GM19455 (cell line): ENCODE data around the gene ABCA9.

Experiments used
- ATAC-seq: cut with Tn5 transposase; IDR thresholded peaks from one replicate; pipeline ENCODE4 v1.9.1; 2021; ENCODE audit not compliant: unreplicated experiment

The ABCA9 gene

DNA sequence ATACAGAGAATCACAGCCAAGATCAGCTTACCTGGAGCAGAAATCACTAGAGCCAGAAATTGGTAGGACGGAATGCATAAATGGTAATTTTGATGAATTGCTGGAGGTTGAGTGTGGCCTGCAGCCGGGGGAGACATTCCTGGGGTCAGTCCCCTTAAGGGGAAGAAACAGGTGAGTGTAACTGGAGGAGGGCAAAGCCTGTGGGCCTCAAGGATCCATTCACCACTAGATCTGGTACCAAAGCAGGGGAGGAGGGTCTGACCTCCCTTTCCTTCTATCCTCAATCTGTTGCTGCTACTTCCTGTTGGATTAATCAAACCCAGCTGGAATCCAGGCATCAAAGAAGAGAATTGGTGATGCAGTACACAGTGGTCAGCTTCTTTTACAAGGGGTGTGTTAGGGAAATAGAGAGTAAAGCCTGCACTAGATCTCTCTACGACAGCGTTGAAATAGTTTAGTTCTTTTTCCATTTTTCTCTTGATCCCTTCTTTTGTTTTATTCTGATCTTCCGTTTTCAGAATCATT lies 8.6 kb upstream of the ABCA9 start:
- no peak for ATAC-seq

DNA sequence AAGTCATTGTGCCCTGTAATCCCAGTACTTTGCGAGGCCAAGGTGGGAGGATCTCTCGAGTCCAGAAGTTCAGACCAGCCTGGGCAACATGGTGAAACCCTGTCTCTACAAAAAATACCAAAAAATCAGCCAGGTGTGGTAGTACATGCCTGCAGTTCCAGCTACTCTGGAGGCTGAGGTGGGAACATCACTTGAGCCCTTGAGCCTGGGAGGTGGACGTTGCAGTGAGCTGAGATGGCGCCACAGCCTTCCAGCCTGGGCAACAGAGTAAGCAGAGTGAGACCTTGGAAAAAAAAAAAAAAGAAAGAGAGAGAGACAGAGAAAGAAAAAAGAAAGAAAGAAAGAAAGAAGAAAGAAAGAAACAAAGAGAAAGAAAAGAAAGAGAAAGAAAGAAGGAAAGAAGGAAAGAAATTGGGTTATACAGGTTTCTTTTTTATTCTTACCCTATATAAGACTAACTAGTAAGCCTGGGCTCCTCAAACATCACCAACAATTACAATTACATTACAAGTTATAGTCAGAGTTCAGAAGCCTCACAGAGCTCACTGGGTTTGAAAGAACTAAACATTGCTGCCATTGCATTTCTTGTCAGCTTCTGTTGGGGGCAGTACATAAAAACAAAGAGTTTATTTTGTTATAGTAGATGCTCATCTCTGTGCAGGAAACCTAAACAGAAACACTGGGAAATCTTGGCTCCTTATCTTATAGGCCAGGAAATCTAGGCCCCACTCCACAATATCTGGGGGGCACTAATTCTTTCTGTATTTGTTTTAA lies 6.7 kb upstream of the ABCA9 start:
- ATAC-seq: no peak

DNA sequence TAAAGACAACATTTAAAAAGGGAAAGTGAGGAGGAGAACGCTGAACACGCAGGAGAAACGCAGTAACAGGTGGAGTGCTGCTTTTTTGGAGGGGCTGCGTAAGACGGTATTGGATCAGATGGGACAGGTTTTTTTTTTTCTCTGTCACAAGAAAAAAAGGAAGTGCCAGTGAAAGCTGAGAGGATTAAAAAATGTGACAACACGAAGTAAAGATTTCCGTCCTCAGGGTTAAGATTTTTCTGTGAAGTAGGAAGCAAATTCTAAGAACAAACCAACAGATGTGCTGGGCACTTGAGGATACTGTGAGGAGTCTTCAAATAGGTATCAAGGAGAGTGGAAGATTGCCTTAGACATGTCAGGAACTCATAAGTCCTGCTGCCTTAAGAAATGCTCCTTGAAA lies 5.8 kb upstream of the ABCA9 start:
- ATAC-seq: no peak

DNA sequence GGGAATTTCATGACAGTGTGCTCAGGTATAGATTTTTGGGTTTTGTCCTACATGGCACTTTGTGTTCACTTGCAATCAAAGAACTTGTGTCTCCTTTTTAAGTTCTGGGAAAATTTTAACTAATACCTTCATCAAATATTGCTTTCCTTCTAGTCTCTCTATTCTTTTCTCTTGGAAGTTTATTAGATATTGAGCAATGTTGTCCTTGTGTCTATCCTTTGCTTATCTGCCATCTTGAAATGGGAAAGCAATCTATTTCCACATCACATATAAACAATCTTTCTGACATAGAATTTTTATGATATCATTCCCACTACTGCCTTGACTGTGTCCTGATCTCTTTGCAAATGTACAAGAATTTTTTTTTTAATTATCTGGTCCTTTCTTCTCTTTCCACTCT lies 4.4 kb upstream of the ABCA9 start:
- no peak for ATAC-seq

DNA sequence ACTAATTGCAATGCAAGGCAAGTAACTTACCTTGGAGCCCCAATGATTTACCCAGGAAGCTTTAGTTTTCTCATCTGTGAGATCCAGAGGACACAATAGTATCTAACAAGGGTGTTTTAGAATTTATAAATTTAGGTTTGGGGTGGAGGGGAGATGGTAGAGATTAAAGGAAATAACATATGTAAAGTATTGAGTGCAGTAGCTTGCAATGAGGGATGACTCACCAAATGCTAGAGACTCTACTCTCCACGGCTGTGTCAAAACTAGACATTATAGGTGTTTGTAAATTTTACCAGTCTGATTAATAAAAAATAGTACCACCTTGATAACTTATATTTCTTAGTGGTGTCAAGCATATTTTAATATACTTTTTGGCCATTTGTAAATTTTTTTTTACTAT lies 3.7 kb upstream of the ABCA9 start:
- no peak for ATAC-seq

DNA sequence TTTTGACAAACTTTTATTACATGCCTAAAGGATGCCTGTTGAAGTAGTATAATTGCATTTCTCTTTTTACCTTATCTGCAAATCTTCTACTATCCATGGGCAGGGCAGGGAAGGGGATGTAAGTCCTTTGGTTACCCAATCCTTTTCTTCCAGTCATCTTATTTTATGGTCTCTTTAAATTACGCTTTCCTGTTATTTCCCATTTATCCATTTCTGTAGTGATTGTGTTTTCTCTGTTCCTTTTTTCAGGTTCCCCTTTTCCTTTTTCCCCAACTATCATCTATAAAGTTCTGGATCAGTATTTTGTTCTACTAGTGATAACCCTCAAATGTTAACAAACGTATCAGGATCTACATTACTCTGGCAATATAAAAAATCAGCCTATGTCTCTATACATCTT lies 3.3 kb upstream of the ABCA9 start:
- ATAC-seq: no peak

DNA sequence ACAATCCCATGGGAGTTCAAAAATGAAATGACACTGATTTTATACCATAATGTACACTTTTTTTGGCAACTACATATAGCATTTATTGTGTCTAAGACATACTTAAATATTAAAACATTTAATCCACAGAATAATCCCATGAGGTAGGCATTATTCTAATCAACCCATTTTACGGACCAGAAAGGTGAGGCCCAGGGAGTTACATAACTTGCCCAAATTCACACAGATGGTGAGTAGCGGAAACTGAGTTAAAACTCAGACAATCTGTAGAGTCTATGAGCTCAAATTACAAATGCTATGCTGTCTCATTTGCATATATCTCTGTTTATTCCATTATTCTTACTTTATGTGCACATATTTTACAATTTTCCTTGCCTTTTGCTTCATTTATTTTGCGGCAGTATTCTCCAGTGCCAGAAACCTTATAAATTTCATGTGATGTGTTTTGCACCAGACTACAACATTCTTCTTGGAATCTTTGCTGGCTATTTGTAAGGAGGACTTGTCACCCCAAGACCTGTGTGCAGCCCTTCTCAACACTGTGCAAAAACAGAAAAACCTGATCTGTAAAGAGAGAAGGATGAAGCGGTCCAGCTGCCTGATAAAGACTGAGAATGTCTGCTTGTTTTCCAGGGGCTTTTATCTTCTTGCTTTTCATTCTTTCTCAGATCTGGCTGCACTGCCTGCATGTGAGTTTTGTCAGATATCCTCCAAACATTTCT lies 2.3 kb upstream of the ABCA9 start:
- ATAC-seq: no peak

DNA sequence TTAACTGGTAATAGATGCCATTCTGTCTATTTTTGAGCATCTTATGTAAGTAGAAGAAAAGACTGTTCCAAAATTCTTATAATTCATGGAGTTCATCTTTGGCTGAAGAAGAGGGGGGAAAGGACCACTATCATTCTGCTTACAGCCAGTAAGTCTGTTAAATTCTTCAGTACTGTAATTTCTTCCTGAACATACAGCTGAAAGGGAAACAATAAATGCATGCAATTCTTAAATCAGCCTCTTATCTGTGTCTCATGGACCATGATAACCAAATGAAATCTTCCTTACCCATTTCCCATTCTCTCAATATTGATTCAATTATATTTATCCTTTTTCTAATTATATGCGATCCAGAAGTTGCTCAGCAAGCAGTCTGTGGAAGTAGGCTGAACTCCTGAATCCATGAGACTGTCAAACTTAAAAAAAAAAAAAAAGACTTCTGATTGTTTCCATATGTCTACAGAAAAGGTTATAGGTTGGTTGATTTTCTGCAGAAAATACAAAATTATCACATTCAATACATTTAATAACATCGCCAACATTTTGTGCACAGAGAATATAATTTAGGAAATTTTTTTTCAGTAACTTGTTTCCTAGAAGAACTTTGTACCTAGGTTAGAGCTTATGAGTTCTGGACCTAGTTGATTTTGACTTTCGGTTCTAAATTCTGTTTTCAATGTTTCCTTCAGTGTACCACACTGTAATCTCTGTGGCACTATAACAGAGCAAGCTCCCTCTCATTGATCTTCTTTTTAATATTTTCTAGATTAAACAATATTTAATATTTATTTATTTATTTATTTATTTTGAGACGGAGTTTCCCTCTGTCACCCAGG lies 1.2 kb upstream of the ABCA9 start:
- ATAC-seq: no peak

DNA sequence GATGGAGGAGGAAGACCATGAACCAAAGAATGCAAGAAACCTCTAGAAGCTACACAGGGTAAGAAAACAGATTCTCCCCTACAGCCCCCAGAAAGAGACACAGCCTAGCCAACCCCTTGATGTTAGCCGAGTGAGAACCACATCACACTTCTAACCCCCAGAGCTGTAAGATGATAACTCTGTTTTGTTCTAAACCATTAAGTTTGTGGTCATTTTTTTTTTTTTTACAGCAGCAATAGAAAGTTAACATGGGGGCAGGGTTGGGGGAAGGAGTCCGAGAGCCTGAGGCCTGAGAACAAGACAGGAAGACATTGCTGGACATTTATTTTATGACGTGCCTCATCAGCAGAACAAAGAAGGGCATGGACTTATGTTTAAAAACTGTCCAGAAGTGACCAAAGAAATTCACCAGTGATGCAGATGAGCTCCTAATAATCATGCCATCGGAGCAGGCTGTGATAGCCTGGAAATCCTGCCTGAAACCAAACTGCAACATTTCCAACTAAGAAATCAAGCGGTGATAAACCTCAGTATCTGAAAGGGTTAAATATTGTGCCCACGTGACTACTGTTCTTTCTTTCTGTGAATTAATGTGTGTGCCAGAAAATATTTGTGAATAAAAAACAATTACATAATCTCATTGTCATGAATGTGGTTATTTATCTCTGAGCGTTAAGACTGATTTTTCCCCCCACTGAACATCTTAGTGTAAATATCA lies 1.1 kb downstream of the ABCA9 start:
- ATAC-seq: no peak

DNA sequence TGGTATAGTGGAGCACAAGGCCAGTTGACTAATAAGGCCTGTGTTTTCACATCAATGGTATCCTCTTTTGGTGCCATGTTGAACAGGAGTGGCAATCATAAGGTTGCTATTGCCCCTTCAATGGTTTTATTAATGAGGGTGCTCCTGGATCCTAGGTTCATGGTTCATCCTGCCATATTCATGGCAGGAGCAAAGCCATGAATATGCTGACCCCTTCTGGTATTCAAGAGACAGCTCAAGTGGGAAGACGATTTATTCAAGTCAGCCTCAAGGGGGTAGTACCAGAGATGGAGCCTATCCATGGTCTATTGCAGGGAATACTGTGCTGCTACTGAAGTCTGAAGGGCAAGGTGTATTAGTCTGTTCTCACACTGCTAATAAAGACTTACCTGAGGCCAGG lies 2.6 kb downstream of the ABCA9 start:
- ATAC-seq: no peak

DNA sequence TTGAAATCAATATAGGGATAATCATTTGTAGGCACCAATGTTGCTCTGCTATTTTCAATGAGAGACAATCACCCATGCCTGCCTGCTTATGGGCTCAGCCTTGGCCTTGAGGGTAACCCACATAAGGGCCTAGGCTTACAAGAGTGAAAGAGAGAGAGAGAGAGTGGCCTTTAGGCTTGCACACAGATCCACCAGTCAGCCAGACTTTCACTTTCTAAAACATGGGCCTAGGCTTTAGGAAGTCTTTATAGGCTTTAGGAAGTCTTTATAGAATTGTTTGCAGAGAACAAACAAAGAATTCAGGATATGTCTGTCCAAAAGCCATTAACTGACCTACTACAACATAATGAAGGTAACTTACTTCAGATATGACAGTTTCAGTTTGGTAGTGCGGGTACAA lies 3.4 kb downstream of the ABCA9 start:
- no peak for ATAC-seq

DNA sequence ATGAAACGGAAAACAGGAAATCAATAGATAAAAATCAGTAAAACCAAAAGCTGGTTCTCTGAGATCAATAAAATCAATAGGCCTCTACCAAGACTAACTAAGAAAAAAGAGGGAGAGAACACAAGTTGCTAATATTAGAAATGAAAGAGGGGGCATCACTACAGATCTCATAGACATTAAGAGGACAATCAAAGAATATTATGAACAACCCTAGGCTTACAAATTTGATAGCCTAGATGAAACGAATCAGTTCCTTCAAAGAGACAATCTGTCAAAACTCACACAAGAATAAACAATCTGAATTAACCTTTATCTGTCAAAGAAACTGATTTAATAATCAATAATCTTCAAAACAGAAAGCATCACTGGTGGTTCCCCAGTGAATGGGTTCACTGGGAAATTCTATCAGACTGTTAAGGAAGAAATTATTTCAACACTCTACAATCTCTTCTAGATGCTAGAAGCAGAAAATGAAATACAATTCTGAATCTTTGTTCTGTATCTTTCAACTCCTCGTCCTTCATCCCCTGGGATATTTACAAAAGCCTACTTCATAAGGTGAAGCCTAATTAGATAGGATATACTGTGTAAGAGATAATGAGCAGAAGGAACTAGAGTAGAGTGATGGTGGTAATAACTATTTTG lies 4.4 kb downstream of the ABCA9 start:
- ATAC-seq: no peak

DNA sequence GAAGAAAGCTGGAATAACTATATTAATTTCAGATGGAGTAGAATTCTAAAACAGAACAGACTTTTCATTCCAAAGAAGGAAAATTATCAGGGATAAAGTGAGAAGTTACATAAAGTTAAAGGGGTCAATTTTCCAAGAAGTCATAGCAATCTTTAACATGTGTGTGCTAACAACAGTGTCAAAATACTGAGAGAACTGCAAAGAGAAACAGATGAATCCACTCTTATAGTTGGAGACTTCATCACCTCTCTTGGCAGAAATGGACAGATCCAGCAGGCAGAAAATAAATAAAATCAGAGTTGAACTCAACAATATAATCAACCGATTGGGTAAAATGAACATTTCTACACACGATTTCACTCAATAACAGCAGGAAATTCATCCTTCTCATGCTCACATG lies 5.4 kb downstream of the ABCA9 start:
- ATAC-seq: no peak

DNA sequence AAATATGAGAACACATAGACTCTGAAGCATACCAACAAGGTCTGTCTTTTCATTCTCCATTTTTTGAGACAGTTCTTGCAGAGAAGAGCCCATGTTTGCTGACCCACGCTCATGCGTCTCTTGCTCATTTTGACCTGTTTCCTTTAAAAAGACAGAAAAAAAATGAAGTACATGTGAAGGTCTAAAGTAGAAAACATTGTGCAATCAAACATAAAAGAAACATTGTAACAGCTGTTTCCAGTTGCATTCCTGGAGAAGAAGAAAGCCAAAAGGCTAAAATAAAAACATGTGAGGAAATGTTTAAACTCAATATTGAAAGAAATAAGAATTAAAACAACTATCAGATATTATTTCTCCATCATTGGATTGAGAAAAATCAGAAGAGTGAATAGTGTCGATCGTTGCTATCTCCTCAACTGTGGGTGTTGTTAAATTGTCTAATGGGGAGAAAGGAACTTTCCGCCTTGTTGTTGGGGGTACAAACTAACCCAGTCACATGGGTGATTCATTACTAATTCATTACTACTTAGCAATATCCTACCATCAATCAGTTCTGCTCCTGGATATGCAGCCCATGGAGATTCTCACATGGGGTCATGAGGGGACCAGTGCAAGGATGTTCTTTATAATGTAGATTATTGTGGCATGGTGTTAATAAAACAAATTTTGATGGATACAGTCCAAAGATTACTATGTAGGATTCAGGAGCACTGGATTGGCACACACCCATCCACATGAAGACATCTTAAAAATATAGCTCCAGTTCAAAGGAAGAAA lies 9.5 kb downstream of the ABCA9 start:
- ATAC-seq: no peak

DNA sequence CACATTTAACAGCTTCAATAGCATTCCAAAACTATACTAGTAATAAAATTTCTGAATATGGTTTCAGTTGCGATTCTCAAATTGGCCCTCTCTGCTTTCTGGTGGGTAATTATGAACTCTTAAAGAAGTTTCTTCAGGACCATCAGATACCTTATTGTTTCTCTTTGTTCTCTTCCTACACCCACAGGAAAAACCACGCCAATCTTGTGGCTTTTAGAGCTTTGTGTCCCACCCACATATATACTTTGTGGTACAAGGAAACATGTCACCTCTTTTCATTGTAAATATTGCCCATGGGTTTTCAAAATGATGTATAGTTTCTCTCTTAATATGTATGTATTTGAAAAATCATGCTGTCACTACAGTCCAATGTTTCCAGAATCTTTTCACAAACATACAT lies 12.1 kb downstream of the ABCA9 start:
- no peak for ATAC-seq

DNA sequence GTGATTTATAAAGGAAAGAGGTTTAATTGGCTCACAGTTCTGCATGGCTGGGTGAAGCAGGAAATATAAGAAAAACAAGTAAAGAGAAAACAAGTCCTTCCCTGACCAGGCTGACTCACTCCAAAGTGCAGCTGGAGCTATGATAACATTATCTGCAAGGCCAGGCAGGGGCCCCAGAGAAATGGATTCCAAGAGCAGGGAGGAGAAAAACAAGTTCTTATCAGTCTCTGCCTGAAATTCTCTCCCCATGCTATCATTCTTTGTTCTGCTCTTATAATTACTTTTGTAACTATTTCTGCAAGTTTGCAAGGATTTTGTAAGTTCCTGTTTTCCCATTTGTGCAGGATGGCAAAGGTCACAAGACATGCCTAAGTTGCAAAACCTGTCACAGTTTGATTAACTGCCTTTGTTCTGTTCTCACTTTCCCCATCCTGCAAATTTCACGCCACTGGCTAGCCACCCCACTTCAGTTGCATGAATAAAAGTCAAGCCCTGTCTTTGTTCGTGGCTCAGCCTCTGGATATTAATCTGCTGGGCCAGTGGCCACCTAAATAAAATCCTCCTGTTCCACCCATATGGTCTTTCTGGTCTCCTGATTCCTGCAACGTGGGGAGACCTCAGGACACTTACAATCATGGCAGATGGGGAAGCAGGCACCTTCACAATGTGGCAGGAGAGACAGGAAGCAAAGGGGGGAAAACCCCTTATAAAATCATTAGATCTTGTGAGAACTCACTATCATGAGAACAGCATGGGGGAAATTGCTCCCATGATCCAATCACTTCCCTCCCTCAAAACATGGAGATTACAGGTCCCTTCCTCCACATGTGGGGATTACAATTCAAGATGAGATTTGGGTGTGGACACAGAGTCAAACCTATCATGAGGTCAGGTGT lies 13.1 kb downstream of the ABCA9 start:
- no peak for ATAC-seq

DNA sequence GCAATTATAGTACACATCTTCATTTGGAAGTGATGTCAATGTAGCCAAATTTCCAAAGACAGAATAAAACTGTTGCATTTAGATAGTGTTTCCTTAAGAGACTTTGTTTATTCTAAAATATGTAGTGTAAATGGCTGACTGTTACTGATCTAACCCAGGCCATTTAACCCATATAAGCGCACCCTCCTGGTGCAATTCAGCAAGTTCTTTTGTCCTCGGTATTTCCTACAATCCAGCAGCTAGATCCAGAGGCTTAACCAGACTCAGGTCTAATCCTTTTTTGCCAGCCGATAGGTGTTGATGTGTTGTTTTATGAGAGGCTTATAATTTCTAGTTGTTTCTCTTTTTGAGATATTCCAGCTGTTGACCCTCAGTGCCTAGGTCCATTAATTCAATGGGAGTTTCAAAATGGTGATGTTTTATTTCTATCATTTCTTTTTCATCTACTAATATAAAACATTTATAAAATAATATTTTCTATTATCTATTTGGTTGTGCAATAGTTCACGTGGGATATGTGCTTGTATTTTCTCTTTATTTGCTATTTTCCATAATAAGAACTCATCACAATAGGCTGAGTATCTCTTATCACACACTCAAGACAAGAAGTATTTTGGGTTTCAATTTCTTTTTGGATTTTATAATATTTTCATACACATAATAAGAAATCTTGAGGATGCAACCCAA lies 14.5 kb downstream of the ABCA9 start:
- no peak for ATAC-seq

DNA sequence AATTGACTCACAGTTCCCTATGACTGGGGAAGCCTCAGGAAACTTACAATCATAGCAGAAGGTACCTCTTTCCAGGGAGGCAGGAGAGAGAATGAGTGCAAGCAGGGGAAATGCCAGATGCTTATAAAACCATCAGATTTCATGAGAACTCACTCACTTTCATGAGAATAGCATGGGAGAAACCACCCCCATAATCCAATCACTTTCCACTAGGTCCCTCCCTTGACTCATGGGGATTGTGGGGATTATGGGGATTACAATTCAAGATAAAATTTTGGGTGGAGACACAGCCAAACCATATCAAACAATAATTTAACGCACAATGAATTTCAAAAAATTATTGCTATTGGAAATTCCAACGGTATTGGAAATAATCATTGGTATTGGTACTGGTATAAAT lies 15.1 kb downstream of the ABCA9 start:
- ATAC-seq: no peak
